Upper lobe of left lung (tissue), 4 donors: Measurements from ENCODE around the gene STIMATE.

Experiments used
- EP300 ChIP-seq, 4 donors: sonication (generic); formaldehyde crosslinking; IDR thresholded peaks; one replicate each; pipeline ENCODE4 v1.5.1; 2017; ENCODE audit warnings: antibody characterized with exemption in 4 of 4, control low read depth in 2 of 4
- POLR2A ChIP-seq, 4 donors: fragments of 450-650 bp; IDR thresholded peaks; one replicate each; pipeline ENCODE4 v1.5.1; 2016 to 2017; ENCODE audit warnings: antibody characterized with exemption in 4 of 4, mild to moderate bottlenecking in 2 of 4
- POLR2AphosphoS5 ChIP-seq, 2 donors: sonication (generic); formaldehyde crosslinking; IDR thresholded peaks; one replicate each; pipeline ENCODE4 v1.5.1; 2017; ENCODE audit warnings: antibody characterized with exemption in 2 of 2
- TF ChIP-seq, protein P1 (sequence below), 6 experiments: fragments of 450-650 bp in 4 of 6; fragments of 200-600 bp in 2 of 6; sonication (generic) in 2 of 6; IDR thresholded peaks; one replicate each; pipeline ENCODE4 v1.5.1; 2016 to 2019; ENCODE audit warnings: antibody characterized with exemption in 6 of 6

DNA sequence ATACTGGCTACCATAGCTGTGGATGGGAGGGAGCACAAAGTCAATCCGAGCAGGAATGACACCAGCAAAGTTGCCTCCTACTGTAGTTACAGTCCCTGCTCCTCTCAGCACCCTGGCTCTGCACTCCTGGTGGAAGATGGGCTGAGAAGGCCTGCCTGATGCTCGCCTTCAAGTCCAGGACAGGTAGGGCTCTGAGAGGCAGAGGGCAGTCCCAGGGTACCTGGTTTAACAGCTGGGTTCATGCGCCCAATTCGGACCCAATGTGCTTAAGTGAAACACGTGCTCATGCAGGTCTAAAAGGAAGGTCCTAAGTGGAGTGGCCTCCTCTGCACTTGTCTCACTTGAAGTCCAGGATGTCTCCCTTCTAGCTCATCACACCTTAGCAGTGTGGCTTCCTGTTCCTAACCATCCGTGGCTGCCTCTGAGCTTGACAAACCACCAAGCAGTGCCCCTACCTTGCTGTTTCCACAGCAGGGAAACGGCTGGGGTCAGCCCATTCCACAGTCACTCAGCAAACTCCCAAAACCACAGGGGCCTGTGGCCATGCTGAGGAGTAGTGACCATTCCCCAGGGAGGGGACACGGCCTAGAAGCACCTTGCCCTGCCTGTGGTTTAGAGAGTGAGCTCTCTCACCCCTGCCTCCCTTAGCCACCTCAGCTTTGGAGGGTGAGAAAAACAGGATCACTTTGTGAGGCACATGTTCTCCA is 58.6 kb downstream of the STIMATE start:
- TF ChIP-seq POLR2A (IDR thresholded peaks at IDR 0.05), result no peak
- TF ChIP-seq, protein P1, sequence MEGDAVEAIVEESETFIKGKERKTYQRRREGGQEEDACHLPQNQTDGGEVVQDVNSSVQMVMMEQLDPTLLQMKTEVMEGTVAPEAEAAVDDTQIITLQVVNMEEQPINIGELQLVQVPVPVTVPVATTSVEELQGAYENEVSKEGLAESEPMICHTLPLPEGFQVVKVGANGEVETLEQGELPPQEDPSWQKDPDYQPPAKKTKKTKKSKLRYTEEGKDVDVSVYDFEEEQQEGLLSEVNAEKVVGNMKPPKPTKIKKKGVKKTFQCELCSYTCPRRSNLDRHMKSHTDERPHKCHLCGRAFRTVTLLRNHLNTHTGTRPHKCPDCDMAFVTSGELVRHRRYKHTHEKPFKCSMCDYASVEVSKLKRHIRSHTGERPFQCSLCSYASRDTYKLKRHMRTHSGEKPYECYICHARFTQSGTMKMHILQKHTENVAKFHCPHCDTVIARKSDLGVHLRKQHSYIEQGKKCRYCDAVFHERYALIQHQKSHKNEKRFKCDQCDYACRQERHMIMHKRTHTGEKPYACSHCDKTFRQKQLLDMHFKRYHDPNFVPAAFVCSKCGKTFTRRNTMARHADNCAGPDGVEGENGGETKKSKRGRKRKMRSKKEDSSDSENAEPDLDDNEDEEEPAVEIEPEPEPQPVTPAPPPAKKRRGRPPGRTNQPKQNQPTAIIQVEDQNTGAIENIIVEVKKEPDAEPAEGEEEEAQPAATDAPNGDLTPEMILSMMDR (IDR thresholded peaks at IDR 0.05), result no peak
- TF ChIP-seq POLR2AphosphoS5 (IDR thresholded peaks at IDR 0.05), result no peak
- no peak for TF ChIP-seq EP300 (IDR thresholded peaks at IDR 0.05)
